HG03095 (cell line): ENCODE data around the gene IRF5.
"Not testable (repeated sequence)": the region's sequence is repeated elsewhere in the genome, so short reads cannot be mapped to it uniquely, and the experiment has no call there.

Source experiments
- ATAC-seq: cut with Tn5 transposase; IDR thresholded peaks from one replicate; pipeline ENCODE4 v1.9.1; 2021; ENCODE audit warnings: moderate library complexity; ENCODE audit not compliant: unreplicated experiment

The IRF5 gene

GRCh38 chr7:128906001-128906765 is 31.5 kb upstream of the IRF5 start:
- no peak for ATAC-seq

- ATAC-seq, result no peak
Observed at GRCh38 chr7:128906766-128907559, 30.8 kb upstream of the IRF5 start.

- no peak for ATAC-seq
Observed at GRCh38 chr7:128908750-128909624, 28.7 kb upstream of the IRF5 start.

GRCh38 chr7:128909625-128910568 is 27.8 kb upstream of the IRF5 start:
- no peak for ATAC-seq

- ATAC-seq, result no peak
Observed at GRCh38 chr7:128910569-128910945, 27.2 kb upstream of the IRF5 start, which contains the start of gene KCP. Gene KCP, minus strand, starts transcription at chr7:128910709. Its CDS starts 33 bp downstream, at chr7:128910676.

- no peak for ATAC-seq
Observed at GRCh38 chr7:128911423-128912031, 26.2 kb upstream of the IRF5 start.

- ATAC-seq, result no peak
Observed at GRCh38 chr7:128912281-128912680, 25.4 kb upstream of the IRF5 start.

- ATAC-seq, result not testable (repeated sequence)
Observed at GRCh38 chr7:128912709-128913495, 24.8 kb upstream of the IRF5 start.

- ATAC-seq, result no peak
Observed at GRCh38 chr7:128913870-128914565, 23.7 kb upstream of the IRF5 start.

GRCh38 chr7:128914566-128915151 is 23.1 kb upstream of the IRF5 start:
- no peak for ATAC-seq

GRCh38 chr7:128915271-128915819 is 22.4 kb upstream of the IRF5 start:
- ATAC-seq, result no peak

- ATAC-seq, result no peak
Observed at GRCh38 chr7:128915841-128916642, 21.7 kb upstream of the IRF5 start.

- ATAC-seq, result no peak
Observed at GRCh38 chr7:128916643-128916915, 21.1 kb upstream of the IRF5 start.

GRCh38 chr7:128917122-128917521 is 20.6 kb upstream of the IRF5 start:
- no peak for ATAC-seq

- ATAC-seq, result no peak
Observed at GRCh38 chr7:128918016-128918665, 19.6 kb upstream of the IRF5 start.

GRCh38 chr7:128919241-128919640 is 18.5 kb upstream of the IRF5 start:
- no peak for ATAC-seq
